Measurements from ENCODE around the gene RALGAPA2.
A peak's percentile ranks its signal among the peaks of the same experiment; 100 is the strongest.
"Not testable (repeated sequence)": the region's sequence is repeated elsewhere in the genome, so short reads cannot be mapped to it uniquely, and the experiment has no call there.

The RALGAPA2 gene

GRCh38 chr20:20567712-20568111, 144.7 kb downstream of the RALGAPA2 start:
- peak; percentile 52 to 79 for DNase-seq

GRCh38 chr20:20566516-20566915, 145.9 kb downstream of the RALGAPA2 start:
- DNase-seq, result no peak

GRCh38 chr20:20564279-20564678, 148.2 kb downstream of the RALGAPA2 start:
- no peak for DNase-seq

- DNase-seq, result peak; percentile 76 to 95
Observed at GRCh38 chr20:20562507-20562906, 149.9 kb downstream of the RALGAPA2 start.

- DNase-seq, result peak in 1 of 2 experiments; percentile 41
Observed at GRCh38 chr20:20561841-20562240, 150.6 kb downstream of the RALGAPA2 start.

- peak; percentile 67 to 87 for DNase-seq
Observed at GRCh38 chr20:20561172-20561571, 151.3 kb downstream of the RALGAPA2 start.

- DNase-seq, result no peak
Observed at GRCh38 chr20:20557406-20557805, 155.0 kb downstream of the RALGAPA2 start.

GRCh38 chr20:20555838-20556237, 156.6 kb downstream of the RALGAPA2 start:
- no peak for DNase-seq

GRCh38 chr20:20554951-20555350, 157.5 kb downstream of the RALGAPA2 start:
- no peak for DNase-seq

- DNase-seq, result peak; percentile 71 to 87
Observed at GRCh38 chr20:20553541-20553940, 158.9 kb downstream of the RALGAPA2 start.

GRCh38 chr20:20552076-20552475, 160.4 kb downstream of the RALGAPA2 start:
- DNase-seq, result peak; percentile 92 to 96

GRCh38 chr20:20551409-20551808, 161.0 kb downstream of the RALGAPA2 start:
- DNase-seq, result peak in 1 of 2 experiments; percentile 58

- no peak for DNase-seq
Observed at GRCh38 chr20:20549704-20550103, 162.7 kb downstream of the RALGAPA2 start.

GRCh38 chr20:20549267-20549612, 163.2 kb downstream of the RALGAPA2 start:
- DNase-seq, result peak; percentile 100

- DNase-seq, result peak; percentile 94 to 99
Observed at GRCh38 chr20:20548527-20549266, 163.7 kb downstream of the RALGAPA2 start.

- DNase-seq, result no peak
Observed at GRCh38 chr20:20547876-20548266, 164.6 kb downstream of the RALGAPA2 start.

GRCh38 chr20:20547221-20547875, 165.1 kb downstream of the RALGAPA2 start:
- DNase-seq, result no peak

GRCh38 chr20:20546402-20546801, 166.0 kb downstream of the RALGAPA2 start:
- DNase-seq, result peak; percentile 93 to 96

- DNase-seq, result not testable (repeated sequence)
Observed at GRCh38 chr20:20543348-20543747, 169.1 kb downstream of the RALGAPA2 start.

- DNase-seq, result no peak
Observed at GRCh38 chr20:20536240-20536933, 176.1 kb downstream of the RALGAPA2 start.

GRCh38 chr20:20535051-20535450, 177.4 kb downstream of the RALGAPA2 start:
- no peak for DNase-seq

- DNase-seq, result no peak
Observed at GRCh38 chr20:20531283-20531682, 181.2 kb downstream of the RALGAPA2 start.

- no peak for DNase-seq
Observed at GRCh38 chr20:20530428-20531151, 181.9 kb downstream of the RALGAPA2 start.

Data from NCI-H524 (cell line).